ENCODE results near the gene UVSSA.

The UVSSA gene

GRCh38 chr4:1376391-1376840 lies 29.4 kb downstream of the UVSSA start:
- no peak for TF ChIP-seq CTCF (IDR thresholded peaks at IDR 0.05; ENCODE audit: low read length, missing control alignments)
- no peak overlapping the region for H3K4me3 ChIP-seq (replicated peaks; ENCODE audit: low read depth, low read length)
- DNase-seq (ENCODE audit: low read depth) = no peak

GRCh38 chr4:1376841-1377605 lies 30.0 kb downstream of the UVSSA start:
- no peak overlapping the region for H3K4me3 ChIP-seq (replicated peaks; ENCODE audit: low read depth, low read length)
- TF ChIP-seq CTCF (IDR thresholded peaks at IDR 0.05; ENCODE audit: low read length, missing control alignments) = no peak
- DNase-seq (ENCODE audit: low read depth) = no peak

- no peak for TF ChIP-seq CTCF (IDR thresholded peaks at IDR 0.05; ENCODE audit: low read length, missing control alignments)
- H3K4me3 ChIP-seq (replicated peaks; ENCODE audit: low read depth, low read length) = no peak overlapping the region
- DNase-seq (ENCODE audit: low read depth) = no peak
These were observed 30.7 kb downstream of the UVSSA start for GRCh38 chr4:1377606-1378261.

GRCh38 chr4:1378559-1379231 lies 31.7 kb downstream of the UVSSA start:
- no peak for TF ChIP-seq CTCF (IDR thresholded peaks at IDR 0.05; ENCODE audit: low read length, missing control alignments)
- DNase-seq (ENCODE audit: low read depth) = no peak
- H3K4me3 ChIP-seq (replicated peaks; ENCODE audit: low read depth, low read length) = no peak overlapping the region

GRCh38 chr4:1379351-1379781 lies 32.4 kb downstream of the UVSSA start:
- H3K4me3 ChIP-seq (replicated peaks; ENCODE audit: low read depth, low read length) = no peak overlapping the region
- no peak for TF ChIP-seq CTCF (IDR thresholded peaks at IDR 0.05; ENCODE audit: low read length, missing control alignments)
- no peak for DNase-seq (ENCODE audit: low read depth)

GRCh38 chr4:1379801-1380331 lies 32.9 kb downstream of the UVSSA start:
- TF ChIP-seq CTCF (IDR thresholded peaks at IDR 0.05; ENCODE audit: low read length, missing control alignments) = no peak
- no peak for DNase-seq (ENCODE audit: low read depth)
- H3K4me3 ChIP-seq (replicated peaks; ENCODE audit: low read depth, low read length) = no peak overlapping the region
